K562 (cell line): ENCODE results near the gene PEX10. TPM values are rescaled to one million over a fixed set of nuclear protein-coding genes. Genes with fewer than 3 reads are reported as not detected.
A peak's percentile ranks its signal among the peaks of the same experiment; 100 is the strongest.

Source experiments
- ATF1 ChIP-seq, 2 experiments: fragments of 450-650 bp in 1 of 2; IDR thresholded peaks; 2 replicates each; pipeline ENCODE4 v1.6.1; 2016; ENCODE audit warnings: missing compliant biosample characterization in 1 of 2, missing genetic modification characterization in 1 of 2
- CEBPG ChIP-seq, 3 experiments: fragments of 200-800 bp in 1 of 3; sonication (Bioruptor generic) in 1 of 3; sonication (generic) in 1 of 3; formaldehyde crosslinking in 1 of 3; IDR thresholded peaks in 2 of 3; conservative IDR thresholded peaks in 1 of 3; 2 replicates each; pipeline versions ENCODE4 v1.6.1 to v1.8.0; 2016 to 2022; ENCODE audit warnings: missing compliant biosample characterization in 2 of 3, missing genetic modification characterization in 2 of 3, mild to moderate bottlenecking in 1 of 3, missing genetic modification reagents in 1 of 3
- E4F1 ChIP-seq: fragments of 250-450 bp; sonication (Bioruptor Pico); IDR thresholded peaks from 2 replicates; pipeline ENCODE4 v1.5.0; 2021; ENCODE audit warnings: mild to moderate bottlenecking, borderline replicate concordance
- ELK1 ChIP-seq: sonication (generic); formaldehyde crosslinking; IDR thresholded peaks from 2 replicates; pipeline ENCODE4 v1.8.1; 2022; ENCODE audit warnings: missing genetic modification reagents
- FOXK2 ChIP-seq, 2 experiments: fragments of 450-650 bp; IDR thresholded peaks in 1 of 2; conservative IDR thresholded peaks in 1 of 2; 2 replicates each; pipeline ENCODE4 v1.6.1; 2016; ENCODE audit warnings: low read depth in 2 of 2, mild to moderate bottlenecking in 1 of 2
- FOXM1 ChIP-seq, 2 experiments: fragments of 450-650 bp in 1 of 2; sonication (generic) in 1 of 2; formaldehyde crosslinking in 1 of 2; IDR thresholded peaks; 2 replicates each; pipeline versions ENCODE4 v1.6.1 to v1.9.0; 2017 to 2022; ENCODE audit warnings: low read depth in 2 of 2, mild to moderate bottlenecking in 2 of 2, missing genetic modification reagents in 1 of 2, moderate library complexity in 1 of 2
- GATAD2B ChIP-seq: fragments of 450-650 bp; IDR thresholded peaks from 2 replicates; pipeline ENCODE4 v1.6.1; 2017; ENCODE audit warnings: mild to moderate bottlenecking, borderline replicate concordance
- MCM7 ChIP-seq, 2 experiments: fragments of 450-650 bp; IDR thresholded peaks; 2 replicates each; pipeline ENCODE4 v1.6.1; 2016 to 2018
- PBX2 ChIP-seq, 2 experiments: IDR thresholded peaks in 1 of 2; conservative IDR thresholded peaks in 1 of 2; 2 replicates each; pipeline ENCODE4 v1.6.1; 2016; ENCODE audit warnings: low read depth in 2 of 2, mild to moderate bottlenecking in 1 of 2, missing compliant biosample characterization in 1 of 2, missing genetic modification characterization in 1 of 2, moderate library complexity in 1 of 2
- PKNOX1 ChIP-seq: fragments of 450-650 bp; IDR thresholded peaks from 2 replicates; pipeline ENCODE4 v1.6.1; 2016
- POLR3G ChIP-seq: IDR thresholded peaks from 2 replicates; pipeline ENCODE4 v1.6.1; 2011; ENCODE audit not compliant: insufficient read length, insufficient replicate concordance; ENCODE audit errors: extremely low read depth
- PURB ChIP-seq: sonication (generic); formaldehyde crosslinking; IDR thresholded peaks from 2 replicates; pipeline ENCODE4 v1.9.0; 2021; ENCODE audit warnings: low read depth, mild to moderate bottlenecking, missing genetic modification reagents
- SPI1 ChIP-seq: IDR thresholded peaks from 2 replicates; pipeline ENCODE4 v1.6.1; 2011; ENCODE audit warnings: low read depth, low read length, control low read depth, borderline replicate concordance
- TEAD1 ChIP-seq, 2 experiments: fragments of 450-650 bp in 1 of 2; sonication (generic) in 1 of 2; formaldehyde crosslinking; IDR thresholded peaks; 2 replicates each; pipeline versions ENCODE4 v1.4.0 to v1.8.0; 2020 to 2022; ENCODE audit warnings: mild to moderate bottlenecking in 2 of 2, missing genetic modification reagents in 1 of 2
- ZNF586 ChIP-seq: fragments of 450-650 bp; formaldehyde crosslinking; conservative IDR thresholded peaks from 2 replicates; pipeline ENCODE4 v1.4.0; 2020; ENCODE audit warnings: mild to moderate bottlenecking, moderate library complexity
- ZNF785 ChIP-seq: fragments of 250-450 bp; sonication (Bioruptor Pico); IDR thresholded peaks from 2 replicates; pipeline ENCODE4 v1.4.0; 2020; ENCODE audit warnings: mild to moderate bottlenecking
- ZNF79 ChIP-seq: fragments of 250-450 bp; sonication (Bioruptor Pico); IDR thresholded peaks from 2 replicates; pipeline ENCODE4 v1.4.0; 2020; ENCODE audit warnings: low read depth, mild to moderate bottlenecking, moderate library complexity
- polyA plus RNA-seq, 8 experiments: library from polyadenylated mRNA; depleted of rRNA in 4 of 8; stranded (reverse) in 5 of 8; unstranded in 3 of 8; fragments of >200 nt; fragmentation: Nextera tagmentation in 2 of 8; fragmentation: Illumina TruSeq in 1 of 8; extraction: Ambion mirVana in 2 of 8; extraction: Trizol in 1 of 8; gene quantifications; 2 replicates each; pipeline versions ENCODE4 v1.2.1 to v1.2.3, GENCODE V29; 2011 to 2014; ENCODE audit warnings: inconsistent platforms in 1 of 8, missing spikeins in 1 of 8
- total RNA-seq, 7 experiments: library from RNA; depleted of rRNA in 6 of 7; stranded (reverse); fragments of >200 nt in 6 of 7; fragmentation: Illumina TruSeq in 2 of 7; extraction: Trizol in 2 of 7; gene quantifications; 2 replicates each; pipeline versions ENCODE4 v1.2.1 to v1.2.3, GENCODE V29; 2011 to 2021; ENCODE audit warnings: low replicate concordance in 1 of 7

The PEX10 gene
- total and polyA plus RNA-seq, 9 of the 15 experiments (the other 6 are each of a cell fraction or from before 2014, with no cell fraction given), result 0.03 to 26.2 (median 8.7) TPM

GRCh38 chr1:2391041-2391930, 21.1 kb downstream of the PEX10 start, which contains the start of the genes MORN1 and RER1 (continued):
- TF ChIP-seq ELK1 (CRISPR knock-in tag) (no peak), FOXK2 (conservative IDR thresholded peaks at IDR 0.05 in 1 of 2, IDR thresholded peaks at IDR 0.05 in 1 of 2; ENCODE audit: low read depth in 2 of 2) (peak; percentile 72 to 78; a peak in 3 of 4 replicates), ZNF785 (CRISPR knock-in tag) (no peak), ZNF586 (no peak), GATAD2B (no peak), MCM7 (IDR thresholded peaks at IDR 0.05) (no peak), POLR3G (no peak), PKNOX1 (peak; percentile 73), PURB (CRISPR knock-in tag) (no peak), TEAD1 (CRISPR knock-in tag; IDR thresholded peaks at IDR 0.05) (no peak), E4F1 (no peak), PBX2 (CRISPR knock-in tag; IDR thresholded peaks at IDR 0.05; ENCODE audit: low read depth) (no peak), PBX2 (tag; conservative IDR thresholded peaks at IDR 0.05; ENCODE audit: low read depth) (no peak), SPI1 (peak; percentile 88), FOXM1 (IDR thresholded peaks at IDR 0.05; ENCODE audit: low read depth) (no peak), FOXM1 (CRISPR knock-in tag; IDR thresholded peaks at IDR 0.05; ENCODE audit: low read depth) (peak; percentile 75; the same call in 1 of the 2 replicates), CEBPG (CRISPR knock-in tag; IDR thresholded peaks at IDR 0.05) (peak; percentile 36; the same call in 1 of the 2 replicates), CEBPG (tag; conservative IDR thresholded peaks at IDR 0.05 in 1 of 2, IDR thresholded peaks at IDR 0.05 in 1 of 2) (no peak), ZNF79 (no peak), ATF1 (CRISPR knock-in tag; IDR thresholded peaks at IDR 0.05) (0 out of 2 replicates have a peak, but pooled peaks have one; percentile 18), ATF1 (tag; IDR thresholded peaks at IDR 0.05) (peak; percentile 94)
